Hematopoietic multipotent progenitor cell treated with erythropoietin and hydrocortisone succinate and interleukin-3 and kit ligand, for 4 days (in vitro differentiated cells): ENCODE data around the gene YRDC.
"Not testable (repeated sequence)": the region's sequence is repeated elsewhere in the genome, so short reads cannot be mapped to it uniquely, and the experiment has no call there.

ENCODE experiments used
- DNase-seq: peaks from one replicate; pipeline ENCODE4 v3.0.0-alpha.2; 2015

YRDC gene

DNA sequence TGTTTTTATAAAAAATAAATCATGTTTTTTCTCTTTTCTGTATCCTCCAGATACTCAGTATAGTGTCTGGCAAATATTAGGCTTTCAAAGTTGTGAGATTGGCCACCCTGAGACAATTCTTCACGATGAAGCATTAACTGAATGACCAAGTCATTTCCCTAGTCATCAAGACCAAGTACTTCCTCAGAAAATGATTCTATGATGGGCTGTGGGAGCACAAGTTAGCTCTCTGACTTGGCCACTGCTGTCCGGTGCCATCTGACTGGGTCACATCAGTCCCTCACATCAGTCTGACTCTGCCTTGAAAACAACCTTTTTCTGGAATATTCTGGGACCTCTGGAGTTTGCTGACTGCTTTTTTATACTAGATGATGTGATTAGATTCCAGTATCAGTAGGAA, 13.5 kb upstream of the YRDC start:
- no peak for DNase-seq

DNA sequence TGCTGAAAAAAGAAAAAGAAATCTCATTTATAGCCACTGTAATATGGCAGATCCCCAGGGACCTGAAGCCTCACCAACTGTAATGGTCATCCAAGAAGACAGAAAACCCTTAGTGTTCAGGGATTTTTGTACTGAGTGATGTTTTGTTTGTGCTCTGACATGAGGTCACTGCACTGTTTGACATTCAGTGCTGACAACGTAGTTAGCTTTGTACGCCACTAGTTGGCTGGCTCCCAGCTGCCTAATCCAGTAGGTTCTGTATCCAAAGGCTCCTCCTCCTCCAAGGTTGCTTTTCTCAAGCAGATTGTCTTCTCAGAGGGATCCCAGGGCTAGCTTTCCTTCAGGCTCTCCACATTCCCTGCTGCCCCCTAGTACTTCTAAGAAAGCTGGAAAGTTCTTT, 9.5 kb upstream of the YRDC start:
- DNase-seq, result peak; percentile 22

DNA sequence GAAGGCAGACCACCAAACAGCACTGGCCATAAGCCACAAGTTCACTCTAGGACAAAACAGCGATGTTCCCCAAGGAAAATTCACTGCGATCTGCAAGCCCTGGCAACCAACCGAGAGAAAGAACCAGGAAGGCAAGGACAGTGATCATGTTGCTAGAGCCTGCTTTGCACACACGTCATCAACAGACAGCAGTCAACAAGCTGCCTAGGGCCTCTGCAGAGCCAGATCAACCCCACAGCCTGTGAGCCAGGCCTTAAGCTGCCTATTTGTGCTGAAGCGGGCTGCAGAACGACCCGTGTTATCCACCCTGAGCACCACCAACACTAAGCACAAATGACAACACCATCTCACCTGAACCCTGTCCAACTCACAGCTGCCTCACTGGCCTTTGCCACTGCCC, 6.2 kb upstream of the YRDC start:
- no peak for DNase-seq

DNA sequence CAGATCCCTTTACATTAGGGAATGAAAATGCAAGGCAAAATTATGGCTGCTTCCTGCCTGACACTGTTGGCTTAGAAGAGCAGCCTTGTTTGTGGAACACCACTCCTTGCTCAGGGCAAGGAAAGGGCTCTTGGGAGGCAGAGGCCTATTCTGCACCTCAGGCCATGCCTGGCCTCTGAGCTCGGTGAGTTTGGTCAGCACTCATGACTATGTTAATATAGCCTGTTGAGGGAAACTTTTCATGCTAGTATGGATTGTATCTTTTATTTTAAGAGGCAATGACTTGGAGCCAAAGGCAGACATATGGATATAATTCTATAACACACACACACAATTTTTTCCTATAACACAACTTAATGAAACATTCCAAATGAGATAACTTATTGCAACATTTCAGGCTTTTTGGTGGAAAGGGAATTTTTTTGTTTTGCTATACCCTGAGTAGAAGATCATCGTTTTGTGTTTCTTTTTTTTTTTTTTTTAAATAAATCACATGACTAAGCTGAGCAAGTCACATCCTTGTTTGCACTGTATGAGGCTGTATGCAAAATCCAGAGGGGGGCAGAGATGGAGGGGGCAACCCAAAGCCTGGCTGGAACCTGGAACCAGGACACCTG, 5.6 kb upstream of the YRDC start:
- no peak for DNase-seq

DNA sequence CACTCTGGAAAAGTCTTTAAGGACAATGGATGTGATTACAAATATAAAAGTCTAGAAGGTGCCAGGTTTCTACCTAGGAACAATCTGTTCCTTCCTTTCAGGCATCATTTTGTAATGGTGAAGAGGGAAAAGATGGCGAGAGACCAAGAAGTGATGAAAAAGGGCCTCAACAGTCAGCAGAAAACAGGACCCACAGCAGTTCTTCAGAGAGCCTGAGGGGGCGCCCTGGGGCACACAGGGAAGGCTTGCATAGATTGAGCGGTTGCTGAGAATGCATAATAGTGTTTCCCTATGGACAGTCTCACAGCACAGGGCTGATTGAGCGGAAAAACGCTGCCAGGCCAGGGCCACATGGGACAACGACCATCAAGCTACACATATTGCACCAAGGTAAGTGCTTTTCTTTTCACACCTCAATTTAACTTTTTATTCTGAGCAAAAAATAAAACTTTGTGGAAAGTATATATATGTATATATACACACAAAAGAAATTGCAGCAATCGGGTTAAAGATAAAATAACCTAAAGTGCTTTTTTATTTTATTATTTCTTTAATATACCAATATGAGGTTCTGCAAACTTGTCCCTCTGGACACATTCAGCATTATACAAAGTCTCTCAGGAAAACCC, 3.1 kb upstream of the YRDC start:
- peak; percentile 90 for DNase-seq

DNA sequence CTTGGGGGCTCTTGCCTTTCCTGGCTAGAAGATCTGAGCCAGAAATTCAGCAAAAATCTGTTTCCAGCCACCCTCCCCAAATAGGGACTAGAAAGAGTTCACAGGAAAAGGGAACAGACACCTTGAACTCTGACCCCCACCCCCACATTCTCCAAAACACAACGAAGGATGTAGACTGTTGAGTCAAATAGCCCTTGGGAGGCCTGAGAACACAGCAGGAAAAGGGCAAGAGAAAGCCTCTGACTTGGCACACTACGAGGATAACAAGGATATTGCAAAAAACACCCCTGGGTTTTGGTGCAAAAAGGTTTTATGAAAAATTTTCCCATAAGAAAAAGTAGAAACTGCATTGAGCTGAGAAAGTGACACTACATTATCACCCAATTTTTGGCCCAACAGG, 1.9 kb upstream of the YRDC start:
- DNase-seq, result no peak

DNA sequence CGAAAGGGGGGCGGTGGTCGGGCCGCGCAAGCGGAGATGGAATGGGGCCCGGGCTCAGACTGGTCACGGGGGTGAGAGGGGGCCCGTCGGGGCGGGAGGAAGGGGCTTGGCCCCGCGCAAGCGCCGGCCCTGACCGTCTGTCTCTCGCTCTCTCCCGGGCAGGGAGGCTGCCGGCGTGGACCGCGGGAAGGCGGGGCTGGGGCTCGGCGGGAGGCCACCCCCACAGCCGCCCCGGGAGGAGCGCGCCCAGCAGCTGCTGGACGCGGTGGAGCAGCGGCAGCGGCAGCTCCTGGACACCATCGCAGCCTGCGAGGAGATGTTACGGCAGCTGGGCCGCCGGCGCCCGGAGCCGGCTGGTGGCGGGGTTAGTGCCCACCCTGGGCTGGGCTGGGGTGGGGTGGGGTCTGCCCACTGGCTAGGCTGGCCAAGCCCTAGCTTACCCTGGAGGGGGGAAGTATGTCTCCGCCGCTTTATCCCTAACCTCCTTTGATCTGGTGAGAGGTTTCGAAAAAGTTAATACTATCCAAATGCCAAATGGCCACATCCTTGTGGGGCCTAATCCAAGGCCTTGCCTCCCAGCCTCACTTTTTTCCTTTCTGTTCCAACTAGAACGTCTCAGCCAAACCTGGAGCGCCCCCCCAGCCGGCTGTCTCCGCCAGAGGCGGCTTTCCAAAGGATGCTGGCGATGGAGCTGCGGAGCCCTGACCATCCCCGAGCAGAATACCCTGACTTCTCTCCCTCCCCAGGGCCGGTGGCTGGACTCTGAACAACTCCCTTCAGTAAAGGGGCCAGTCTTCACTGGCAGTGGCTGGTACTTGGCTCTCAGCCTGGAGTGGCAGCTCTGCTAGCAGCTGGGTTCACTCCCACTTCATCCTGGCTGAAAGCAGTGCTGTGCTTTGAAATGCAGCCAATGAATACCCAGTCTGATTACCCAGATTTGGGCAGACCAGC, 636 bp upstream of the YRDC start:
- peak; percentile 77 for DNase-seq

DNA sequence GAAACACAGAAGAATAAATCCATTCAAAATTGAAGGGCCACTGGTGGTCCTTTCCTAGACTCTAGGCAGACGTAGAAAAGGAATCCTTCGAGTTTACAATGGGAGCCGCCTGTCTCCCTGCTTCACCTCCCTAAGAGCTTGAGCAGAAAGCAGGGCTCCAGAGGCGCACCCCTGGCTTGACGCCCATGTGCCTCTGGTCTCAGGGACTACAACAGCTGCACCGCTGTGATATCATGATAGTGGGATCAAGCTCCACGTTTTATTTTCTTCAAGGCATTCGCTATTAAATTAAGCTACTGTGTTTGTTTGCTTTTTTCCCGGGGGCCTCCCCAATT, 821 bp downstream of the YRDC start:
- DNase-seq, result peak; percentile 74

DNA sequence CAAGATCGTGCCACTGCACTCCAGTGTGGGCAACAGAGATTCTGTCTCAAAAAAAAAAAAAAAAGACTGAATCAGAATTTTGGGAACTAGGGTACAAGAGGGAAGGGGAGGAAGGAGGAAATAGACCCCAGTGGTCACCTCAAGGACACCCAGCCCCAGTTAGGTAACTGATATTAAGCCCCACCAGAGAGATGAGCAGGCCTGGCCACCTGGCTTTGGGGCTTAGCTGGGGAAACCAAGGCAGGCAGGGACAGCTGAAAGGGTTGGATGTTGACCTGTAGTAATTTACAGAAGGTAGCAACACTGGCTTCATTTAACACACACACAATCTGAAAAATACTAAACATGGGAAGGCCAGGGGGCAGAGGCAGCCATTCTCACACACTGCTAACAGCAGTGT, 5.6 kb downstream of the YRDC start:
- no peak for DNase-seq

DNA sequence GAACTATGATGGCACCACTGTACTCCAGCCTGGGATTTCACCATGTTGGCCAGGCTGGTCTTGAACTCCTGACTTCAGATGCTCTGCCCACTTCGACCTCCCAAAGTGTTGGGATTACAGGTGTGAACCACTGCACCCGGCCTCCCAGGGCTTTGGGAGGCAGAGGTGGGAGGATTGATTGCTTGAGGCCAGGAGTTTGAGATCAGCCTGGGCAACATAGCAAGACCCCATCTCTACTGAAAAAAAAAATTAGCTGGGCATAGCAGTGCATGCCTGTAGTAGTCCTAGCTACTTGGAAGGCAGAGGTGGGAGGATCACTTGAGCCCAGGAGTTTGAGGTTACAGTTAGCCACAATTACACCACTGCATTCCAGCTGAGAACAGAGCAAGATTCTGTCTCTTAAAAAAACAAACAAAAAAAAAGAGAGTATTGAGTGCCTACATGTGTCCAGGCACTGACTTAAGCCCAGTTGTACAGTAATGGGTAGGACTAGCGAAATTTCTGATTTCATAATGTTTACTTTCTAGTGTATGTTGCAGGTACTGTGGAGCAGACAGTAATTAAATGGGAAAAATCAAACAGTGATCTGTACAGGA, 10.2 kb downstream of the YRDC start:
- no peak for DNase-seq

DNA sequence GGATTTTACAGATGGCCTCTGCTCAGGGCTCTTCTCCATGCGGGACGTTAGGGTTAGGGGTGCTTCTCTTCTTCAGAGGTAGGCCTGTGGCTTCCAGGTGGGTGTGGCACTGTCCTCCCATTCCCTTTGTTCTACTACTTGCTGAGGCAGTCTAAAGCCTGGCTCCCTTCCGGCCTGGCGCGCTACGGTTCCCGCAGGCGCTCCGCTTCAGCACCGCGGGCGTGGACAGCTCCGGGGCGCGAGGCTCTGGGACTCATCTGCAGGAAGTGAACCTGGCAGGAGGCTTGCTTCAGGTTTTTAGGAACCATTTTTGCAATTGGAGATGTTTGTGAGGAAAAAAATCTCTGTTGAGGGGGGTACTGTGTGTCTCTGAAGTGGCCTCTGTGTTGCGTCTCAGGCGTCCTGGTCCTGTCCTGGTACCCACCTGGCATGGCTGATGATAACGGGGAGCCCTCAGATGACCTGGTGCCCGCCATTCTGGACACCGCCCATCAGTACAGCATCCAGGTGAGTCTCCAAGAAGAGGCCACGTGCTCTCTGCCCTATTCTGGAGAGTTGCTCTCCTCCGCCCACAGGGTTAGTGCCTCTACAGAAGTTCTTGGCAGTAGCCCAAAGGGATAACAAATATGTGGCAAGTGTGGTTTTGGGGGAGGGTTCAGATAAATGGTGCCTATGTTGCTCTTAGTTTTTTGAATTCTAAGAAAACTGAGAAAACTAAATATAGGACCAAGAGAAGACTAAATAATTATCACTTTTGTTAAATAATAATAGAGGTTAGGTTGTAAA, 12.5 kb downstream of the YRDC start:
- DNase-seq, result peak; percentile 89

DNA sequence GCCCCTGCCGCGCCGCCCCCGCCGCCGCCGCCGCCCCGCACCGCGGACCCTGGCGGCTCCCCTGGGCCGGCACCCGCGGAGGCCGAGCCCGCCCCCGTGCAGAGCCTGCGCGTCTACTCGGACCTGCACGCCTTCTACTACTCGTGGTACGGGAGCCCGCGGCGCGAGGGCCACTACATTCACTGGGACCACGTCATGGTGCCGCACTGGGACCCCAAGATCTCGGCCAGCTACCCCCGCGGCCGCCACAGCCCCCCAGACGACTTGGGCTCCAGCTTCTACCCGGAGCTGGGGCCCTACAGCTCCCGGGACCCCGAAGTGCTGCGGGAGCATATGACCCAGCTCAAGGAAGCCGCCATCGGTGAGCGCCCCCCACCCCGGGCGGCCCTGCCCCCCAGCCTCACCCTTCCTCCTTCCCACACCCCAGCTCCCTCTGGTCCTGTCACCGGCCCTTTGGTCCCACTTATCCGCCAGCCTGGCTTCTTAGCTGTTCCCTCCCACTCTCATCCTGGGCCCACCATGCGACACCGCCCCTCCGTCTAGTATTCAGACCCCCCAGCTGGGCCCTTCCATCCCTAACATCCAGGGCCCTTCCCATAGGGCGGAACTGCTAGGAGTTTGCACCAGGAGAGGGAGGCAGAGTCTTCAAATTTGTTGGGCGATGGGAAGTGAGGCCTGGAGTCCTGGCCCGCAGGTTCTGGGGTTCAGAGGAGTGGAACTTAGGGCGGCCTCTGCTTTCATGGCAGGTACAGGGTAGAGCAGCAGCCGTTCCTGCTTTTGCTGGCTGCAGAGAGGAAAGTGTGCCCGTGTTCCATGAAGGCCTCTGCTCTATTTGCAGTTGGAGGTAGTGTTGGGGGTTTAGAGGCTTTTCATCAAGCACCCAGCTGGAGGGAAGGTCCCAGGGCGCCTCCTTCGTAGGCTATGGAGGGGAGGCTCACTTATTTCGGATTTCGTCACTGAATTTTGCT, 13.4 kb downstream of the YRDC start:
- DNase-seq, result no peak

DNA sequence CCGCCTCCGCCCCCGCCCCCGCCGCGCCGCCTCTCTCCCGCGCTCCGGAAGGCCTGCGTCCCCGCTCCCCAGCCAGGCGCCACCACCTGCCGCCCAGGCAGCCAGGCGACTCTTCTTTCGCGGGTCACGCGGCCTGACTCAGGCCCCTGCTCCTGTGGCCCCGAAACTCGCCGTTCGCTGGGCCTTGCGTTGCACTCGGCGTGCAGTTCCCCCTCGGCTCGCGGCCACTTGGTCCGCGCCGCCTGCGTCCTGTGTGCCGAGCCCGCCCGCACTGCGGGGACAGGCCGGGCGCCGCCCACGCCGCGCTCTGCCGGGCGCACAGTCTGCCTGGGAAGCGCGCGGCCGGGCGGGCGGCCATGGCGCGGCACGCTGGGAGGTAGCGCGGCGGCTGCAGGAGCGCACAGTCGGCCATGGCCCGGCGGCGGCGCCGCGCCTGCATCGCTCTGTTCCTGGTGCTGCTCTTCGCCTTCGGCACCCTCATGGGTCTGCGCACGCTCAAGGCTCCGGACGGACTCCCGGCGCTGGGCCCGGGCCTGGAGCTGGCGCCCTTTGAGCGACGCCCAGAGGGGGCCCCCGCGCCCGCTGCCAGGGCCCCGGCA, 14.1 kb downstream of the YRDC start, which contains the start of gene MANEAL:
TSS of gene MANEAL (plus strand) at position 75 of the 599 bp plus-strand sequence. CDS start at position 411, 336 bp downstream.
- DNase-seq, result peak; percentile 78

DNA sequence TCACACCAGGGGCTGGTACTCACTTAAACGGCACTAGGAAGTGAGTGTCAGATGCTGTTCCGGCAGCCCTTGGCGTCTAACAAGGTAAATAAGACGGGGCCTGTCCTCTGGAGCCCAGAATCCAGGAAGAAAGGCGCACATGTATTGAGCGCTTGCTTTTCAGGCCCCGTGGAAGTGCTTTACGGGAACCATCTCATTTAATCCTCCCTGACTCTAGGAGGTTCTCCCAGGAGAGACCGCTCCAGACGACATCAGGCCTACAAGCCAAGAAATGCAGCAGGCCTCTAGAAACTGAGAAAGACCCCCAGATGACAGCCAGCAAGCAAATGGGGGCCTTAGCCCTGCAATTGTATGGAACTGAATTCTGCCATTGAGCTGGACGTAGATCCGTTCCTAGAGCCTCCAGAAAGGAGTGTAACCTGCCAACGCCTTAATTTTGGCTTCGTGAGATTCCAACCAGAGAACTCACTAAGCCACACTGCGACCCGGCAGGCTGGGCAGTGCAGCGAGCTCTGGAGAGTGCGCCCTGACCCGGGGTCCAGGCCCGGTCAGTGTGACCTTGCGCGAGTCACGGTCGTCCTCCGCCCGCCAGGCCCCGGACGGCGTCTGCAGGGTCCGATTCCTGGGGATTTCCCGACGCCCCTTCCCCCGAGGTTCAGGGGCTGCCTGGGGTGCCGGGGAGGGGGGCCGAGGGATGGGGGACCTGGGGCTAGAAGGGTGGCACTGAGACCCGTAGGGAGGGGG, 14.9 kb downstream of the YRDC start:
- no peak for DNase-seq

DNA sequence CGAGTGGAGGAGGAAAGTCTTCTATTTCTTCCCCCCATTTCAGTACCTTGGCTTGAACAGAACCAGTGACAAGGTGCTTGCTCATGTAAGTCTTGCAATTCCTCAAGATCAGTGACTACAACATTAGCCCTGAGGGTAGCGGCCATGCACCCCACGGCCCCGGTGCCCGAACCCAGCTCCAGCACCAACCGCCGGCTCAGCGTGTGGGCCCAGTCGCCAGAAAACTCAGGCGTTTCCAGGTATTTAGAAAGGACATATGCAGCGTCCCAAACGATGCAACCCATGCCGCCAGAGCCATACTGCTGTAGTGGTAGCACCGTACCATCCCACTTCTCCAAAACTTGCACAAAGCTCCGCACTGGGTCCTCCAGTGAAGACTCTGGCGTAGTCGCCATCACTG, 25.5 kb downstream of the YRDC start:
- no peak for DNase-seq

DNA sequence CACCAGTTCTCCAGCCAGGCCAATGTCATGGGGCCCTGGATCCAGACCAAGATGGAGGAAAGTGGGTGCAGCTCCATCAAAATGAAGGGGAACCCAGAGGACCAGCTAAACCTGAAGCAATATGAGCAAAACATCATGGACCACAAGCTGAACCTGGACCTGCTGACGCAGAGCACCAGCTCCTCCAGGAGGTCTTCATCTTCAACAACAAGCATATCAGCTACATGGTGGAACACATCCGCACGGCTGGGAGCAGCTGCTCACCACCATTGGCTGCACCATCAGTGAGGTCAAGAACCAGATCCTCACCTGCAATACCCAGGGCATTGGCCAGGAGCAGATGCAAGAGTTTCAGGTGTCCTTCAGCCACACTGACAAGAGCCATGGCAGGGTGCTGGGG, 29.4 kb downstream of the YRDC start:
- no peak for DNase-seq

DNA sequence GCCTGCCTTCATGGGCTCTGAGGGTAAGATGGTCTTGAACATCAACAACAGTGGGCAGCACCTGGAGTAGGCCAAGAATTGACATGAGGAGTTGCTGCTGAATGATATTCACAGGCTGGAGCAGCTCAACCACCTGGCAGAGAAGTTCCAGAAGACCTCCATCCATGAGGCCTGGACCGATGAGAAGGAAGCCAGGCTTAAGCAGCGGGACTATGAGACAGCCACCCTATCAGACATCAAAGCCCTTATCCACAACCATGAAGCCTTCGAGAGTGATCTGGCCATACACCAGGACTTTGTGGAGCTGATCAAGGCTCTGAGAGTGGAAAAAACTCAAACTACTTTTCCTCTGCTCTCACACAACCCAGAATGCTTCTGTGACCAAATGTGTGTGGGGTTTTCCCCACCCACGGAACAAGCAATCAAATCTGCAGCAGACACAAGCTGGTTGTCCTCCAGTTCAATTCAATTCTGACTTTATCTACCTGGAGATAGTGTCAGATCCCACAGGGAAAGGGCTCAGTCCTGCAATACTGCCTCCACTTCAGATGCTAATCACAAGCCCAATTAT, 31.0 kb downstream of the YRDC start:
- no peak for DNase-seq

DNA sequence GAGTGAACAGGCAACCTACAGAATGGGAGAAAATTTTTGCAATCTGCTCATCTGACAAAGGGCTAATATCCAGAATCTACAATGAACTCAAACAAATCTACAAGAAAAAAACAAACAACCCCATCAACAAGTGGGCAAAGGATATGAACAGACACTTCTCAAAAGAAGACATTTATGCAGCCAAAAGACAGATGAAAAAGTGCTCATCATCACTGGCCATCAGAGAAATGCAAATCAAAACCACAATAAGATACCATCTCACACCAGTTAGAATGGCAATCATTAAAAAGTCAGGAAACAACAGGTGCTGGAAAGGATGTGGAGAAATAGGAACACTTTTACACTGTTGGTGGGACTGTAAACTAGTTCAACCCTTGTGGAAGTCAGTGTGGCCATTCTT, 36.6 kb downstream of the YRDC start:
- DNase-seq, result not testable (repeated sequence)

DNA sequence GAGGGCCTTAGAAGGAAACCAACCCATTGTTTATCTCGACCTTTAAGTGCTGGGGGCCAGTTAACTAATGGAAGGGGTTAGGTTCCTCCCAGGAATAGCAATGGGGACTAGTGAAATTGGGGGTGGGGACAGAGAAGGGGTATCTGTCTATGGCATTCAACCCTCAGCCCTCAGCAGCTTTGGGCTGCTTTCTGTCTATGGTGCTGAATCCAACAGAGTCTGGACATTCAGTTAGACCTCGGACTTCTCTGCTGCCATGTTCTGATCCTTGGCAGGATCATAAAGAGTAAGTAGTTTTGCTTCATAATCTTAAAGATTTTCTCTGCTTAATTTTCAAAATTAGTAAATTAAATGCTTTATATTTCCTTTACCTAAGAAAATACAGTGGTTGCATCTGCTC, 40.5 kb downstream of the YRDC start:
- no peak for DNase-seq
